ENCODE measurements around the gene ZMYND11. TPM values are rescaled to one million over a fixed set of nuclear protein-coding genes. Genes with fewer than 3 reads are reported as not detected.

The ZMYND11 gene
- total and polyA plus RNA-seq, 9 of the 15 experiments (the other 6 are each of a cell fraction or from before 2014, with no cell fraction given) = 2.7 to 13.8 (median 8.8) TPM

DNA sequence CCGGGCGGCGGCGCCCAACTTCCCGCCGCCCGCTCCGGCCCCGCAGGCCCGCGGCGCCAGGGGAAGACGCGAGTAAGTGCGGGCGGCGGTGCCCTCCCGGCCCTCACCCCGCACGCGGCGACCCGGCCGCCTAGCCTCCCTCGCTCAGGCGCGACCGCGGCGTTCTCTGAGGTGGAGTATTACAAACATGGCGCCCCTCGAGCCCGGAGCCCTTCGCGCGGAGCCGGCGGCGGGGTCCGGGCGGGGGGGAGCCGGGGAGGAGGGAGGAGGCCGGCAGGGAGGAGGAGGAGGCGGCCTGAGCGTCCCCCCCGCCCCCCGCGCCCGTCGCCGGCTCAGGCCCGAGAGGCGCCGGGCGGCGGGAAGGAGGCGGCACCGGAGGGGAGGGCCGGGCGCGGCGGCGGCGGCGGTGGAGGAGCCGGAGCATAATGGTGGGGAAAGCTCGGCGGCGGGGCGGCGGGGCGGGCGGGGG, at the start of gene ZMYND11 (continued):
- no peak for TF ChIP-seq SP1 (CRISPR knock-in tag; IDR thresholded peaks at IDR 0.05)
- TF ChIP-seq PHF20 (IDR thresholded peaks at IDR 0.05; ENCODE audit: partially characterized antibody) = no peak
- TF ChIP-seq CBFB (CRISPR knock-in tag; IDR thresholded peaks at IDR 0.05) = no peak
- TF ChIP-seq YY1 (IDR thresholded peaks at IDR 0.05; ENCODE audit: borderline replicate concordance in 1 of 3, control insufficient read depth in 1 of 3, extremely low read depth in 1 of 3, insufficient read depth in 3 of 3, insufficient read length in 1 of 3, insufficient replicate concordance in 2 of 3, low read depth in 1 of 3, low read length in 2 of 3) = peak in 2 of 3 experiments; percentile 39 to 61
- TF ChIP-seq PHF8 (IDR thresholded peaks at IDR 0.05; ENCODE audit: borderline replicate concordance, low read length) = peak; percentile 35; the same call in 1 of the 2 replicates
- TF ChIP-seq HMG20B (CRISPR knock-in tag; IDR thresholded peaks at IDR 0.05) = no peak
- TF ChIP-seq CBX5 (IDR thresholded peaks at IDR 0.05; ENCODE audit: borderline replicate concordance, low read depth) = no peak
- 0 out of 2 replicates have a peak, but pooled peaks have one; percentile 39 for TF ChIP-seq CXXC5 (CRISPR knock-in tag; IDR thresholded peaks at IDR 0.05)
- TF ChIP-seq, protein P1, sequence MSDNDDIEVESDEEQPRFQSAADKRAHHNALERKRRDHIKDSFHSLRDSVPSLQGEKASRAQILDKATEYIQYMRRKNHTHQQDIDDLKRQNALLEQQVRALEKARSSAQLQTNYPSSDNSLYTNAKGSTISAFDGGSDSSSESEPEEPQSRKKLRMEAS (CRISPR knock-in tag; IDR thresholded peaks at IDR 0.05) = no peak
- TF ChIP-seq, protein P2, sequence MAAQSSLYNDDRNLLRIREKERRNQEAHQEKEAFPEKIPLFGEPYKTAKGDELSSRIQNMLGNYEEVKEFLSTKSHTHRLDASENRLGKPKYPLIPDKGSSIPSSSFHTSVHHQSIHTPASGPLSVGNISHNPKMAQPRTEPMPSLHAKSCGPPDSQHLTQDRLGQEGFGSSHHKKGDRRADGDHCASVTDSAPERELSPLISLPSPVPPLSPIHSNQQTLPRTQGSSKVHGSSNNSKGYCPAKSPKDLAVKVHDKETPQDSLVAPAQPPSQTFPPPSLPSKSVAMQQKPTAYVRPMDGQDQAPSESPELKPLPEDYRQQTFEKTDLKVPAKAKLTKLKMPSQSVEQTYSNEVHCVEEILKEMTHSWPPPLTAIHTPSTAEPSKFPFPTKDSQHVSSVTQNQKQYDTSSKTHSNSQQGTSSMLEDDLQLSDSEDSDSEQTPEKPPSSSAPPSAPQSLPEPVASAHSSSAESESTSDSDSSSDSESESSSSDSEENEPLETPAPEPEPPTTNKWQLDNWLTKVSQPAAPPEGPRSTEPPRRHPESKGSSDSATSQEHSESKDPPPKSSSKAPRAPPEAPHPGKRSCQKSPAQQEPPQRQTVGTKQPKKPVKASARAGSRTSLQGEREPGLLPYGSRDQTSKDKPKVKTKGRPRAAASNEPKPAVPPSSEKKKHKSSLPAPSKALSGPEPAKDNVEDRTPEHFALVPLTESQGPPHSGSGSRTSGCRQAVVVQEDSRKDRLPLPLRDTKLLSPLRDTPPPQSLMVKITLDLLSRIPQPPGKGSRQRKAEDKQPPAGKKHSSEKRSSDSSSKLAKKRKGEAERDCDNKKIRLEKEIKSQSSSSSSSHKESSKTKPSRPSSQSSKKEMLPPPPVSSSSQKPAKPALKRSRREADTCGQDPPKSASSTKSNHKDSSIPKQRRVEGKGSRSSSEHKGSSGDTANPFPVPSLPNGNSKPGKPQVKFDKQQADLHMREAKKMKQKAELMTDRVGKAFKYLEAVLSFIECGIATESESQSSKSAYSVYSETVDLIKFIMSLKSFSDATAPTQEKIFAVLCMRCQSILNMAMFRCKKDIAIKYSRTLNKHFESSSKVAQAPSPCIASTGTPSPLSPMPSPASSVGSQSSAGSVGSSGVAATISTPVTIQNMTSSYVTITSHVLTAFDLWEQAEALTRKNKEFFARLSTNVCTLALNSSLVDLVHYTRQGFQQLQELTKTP (IDR thresholded peaks at IDR 0.05; ENCODE audit: low read depth in 1 of 2, partially characterized antibody in 2 of 2) = no peak
- no peak for TF ChIP-seq EWSR1 (IDR thresholded peaks at IDR 0.05; ENCODE audit: borderline replicate concordance, low read depth, partially characterized antibody)
- TF ChIP-seq CBFA2T3 (IDR thresholded peaks at IDR 0.05) = no peak
- TF ChIP-seq, protein P3, sequence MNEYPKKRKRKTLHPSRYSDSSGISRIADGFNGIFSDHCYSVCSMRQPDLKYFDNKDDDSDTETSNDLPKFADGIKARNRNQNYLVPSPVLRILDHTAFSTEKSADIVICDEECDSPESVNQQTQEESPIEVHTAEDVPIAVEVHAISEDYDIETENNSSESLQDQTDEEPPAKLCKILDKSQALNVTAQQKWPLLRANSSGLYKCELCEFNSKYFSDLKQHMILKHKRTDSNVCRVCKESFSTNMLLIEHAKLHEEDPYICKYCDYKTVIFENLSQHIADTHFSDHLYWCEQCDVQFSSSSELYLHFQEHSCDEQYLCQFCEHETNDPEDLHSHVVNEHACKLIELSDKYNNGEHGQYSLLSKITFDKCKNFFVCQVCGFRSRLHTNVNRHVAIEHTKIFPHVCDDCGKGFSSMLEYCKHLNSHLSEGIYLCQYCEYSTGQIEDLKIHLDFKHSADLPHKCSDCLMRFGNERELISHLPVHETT (CRISPR knock-in tag; conservative IDR thresholded peaks at IDR 0.05 in 1 of 2, IDR thresholded peaks at IDR 0.05 in 1 of 2) = peak in 1 of 2 experiments; percentile 84; a peak in 2 of 4 replicates
- no peak for TF ChIP-seq POLR2AphosphoS2 (IDR thresholded peaks at IDR 0.05; ENCODE audit: low read length)
- TF ChIP-seq NONO (IDR thresholded peaks at IDR 0.05; ENCODE audit: low read depth in 2 of 2, low read length in 1 of 2) = peak in 1 of 2 experiments; percentile 45; a peak in 2 of 4 replicates
- no peak for TF ChIP-seq SMARCC2 (IDR thresholded peaks at IDR 0.05; ENCODE audit: low read depth)
- TF ChIP-seq RUNX1 (IDR thresholded peaks at IDR 0.05; ENCODE audit: low read depth) = no peak
- TF ChIP-seq MCM2 (IDR thresholded peaks at IDR 0.05; ENCODE audit: low read depth) = no peak
- TF ChIP-seq TAF1 (IDR thresholded peaks at IDR 0.05; ENCODE audit: control insufficient read depth, extremely low read depth, insufficient read depth, low read length, severe bottlenecking) = peak; percentile 14
- TF ChIP-seq ILK (tag; IDR thresholded peaks at IDR 0.05; ENCODE audit: borderline replicate concordance, low read depth) = no peak

Data from K562 (cell line).